Testis (tissue), 3 donors: ENCODE measurements around the gene CFAP46. TPM values are rescaled to one million over a fixed set of nuclear protein-coding genes. Genes with fewer than 3 reads are reported as not detected.
"Not testable (repeated sequence)": the region's sequence is repeated elsewhere in the genome, so short reads cannot be mapped to it uniquely, and the experiment has no call there.

Source experiments
- DNase-seq: peaks from one replicate; pipeline ENCODE4 v3.0.0-alpha.2; 2019
- H3K27ac ChIP-seq, 2 donors: fragments of 200-600 bp; sonication (generic); one replicate each; pipeline ENCODE4 v1.5.1; 2019
- H3K27me3 ChIP-seq: fragments of 200-600 bp; sonication (generic); one replicate; pipeline ENCODE4 v1.5.1; 2019
- H3K36me3 ChIP-seq: fragments of 200-600 bp; sonication (generic); one replicate; pipeline ENCODE4 v1.5.1; 2017; ENCODE audit warnings: low read depth; ENCODE audit errors: missing control alignments
- H3K4me1 ChIP-seq: fragments of 200-600 bp; sonication (generic); one replicate; pipeline ENCODE4 v1.5.1; 2019
- H3K4me3 ChIP-seq, 2 donors: fragments of 200-600 bp; sonication (generic); one replicate each; pipeline ENCODE4 v1.5.1; 2017 to 2019
- H3K9me3 ChIP-seq: fragments of 200-600 bp; sonication (generic); one replicate; pipeline ENCODE4 v1.5.1; 2017
- POLR2A ChIP-seq: fragments of 450-650 bp; IDR thresholded peaks from one replicate; pipeline ENCODE4 v1.6.1; 2017; ENCODE audit warnings: antibody characterized with exemption, mild to moderate bottlenecking, moderate library complexity
- WGBS, 2 donors: methylation state at CpG; one replicate each; pipeline ENCODE4 v1.1.5; 2018; 5-methylcytosine and 5-hydroxymethylcytosine counted together
- intact Hi-C: fragments of 100-400 bp; cut with DNase I; formaldehyde crosslinking; loops from one replicate; pipeline ENCODE4 v1.15.1; 2023; ENCODE audit warnings: low total_unique reads
- polyA plus RNA-seq: library from polyadenylated mRNA; stranded (reverse); fragments of 350-450 nt; fragmentation: Illumina TruSeq; extraction: RNeasy Lipid Tissue Mini Kit (QIAGEN cat#74804); gene quantifications from one replicate; pipeline ENCODE4 v1.2.3, GENCODE V29; 2014; ENCODE audit warnings: low read depth, low replicate concordance; ENCODE audit not compliant: insufficient read depth
- total RNA-seq, 2 donors: library from RNA; depleted of rRNA; stranded (reverse); fragments of >200 nt; gene quantifications; one replicate each; pipeline ENCODE4 v1.2.3, GENCODE V29; 2016
- TF ChIP-seq, protein P1 (sequence below), 3 experiments: fragments of 450-650 bp in 2 of 3; fragments of 200-600 bp in 1 of 3; sonication (generic) in 1 of 3; IDR thresholded peaks; one replicate each; pipeline ENCODE4 v1.5.1; 2016 to 2019; ENCODE audit warnings: antibody characterized with exemption in 3 of 3, mild to moderate bottlenecking in 2 of 3, moderate library complexity in 1 of 3

The CFAP46 gene
- total and polyA plus RNA-seq, 3 donors from 2014 or later = 36.0 to 67.6 (median 59.0) TPM

GRCh38 chr10:132904181-132904813, 38.1 kb downstream of the CFAP46 start:
- H3K4me3 ChIP-seq = no peak overlapping the region
- H3K36me3 ChIP-seq = no peaks in the 10 kb centered on the region
- no peaks in the 10 kb centered on the region for H3K9me3 ChIP-seq
- H3K4me1 ChIP-seq = no peaks in the 10 kb centered on the region
- TF ChIP-seq, protein P1, sequence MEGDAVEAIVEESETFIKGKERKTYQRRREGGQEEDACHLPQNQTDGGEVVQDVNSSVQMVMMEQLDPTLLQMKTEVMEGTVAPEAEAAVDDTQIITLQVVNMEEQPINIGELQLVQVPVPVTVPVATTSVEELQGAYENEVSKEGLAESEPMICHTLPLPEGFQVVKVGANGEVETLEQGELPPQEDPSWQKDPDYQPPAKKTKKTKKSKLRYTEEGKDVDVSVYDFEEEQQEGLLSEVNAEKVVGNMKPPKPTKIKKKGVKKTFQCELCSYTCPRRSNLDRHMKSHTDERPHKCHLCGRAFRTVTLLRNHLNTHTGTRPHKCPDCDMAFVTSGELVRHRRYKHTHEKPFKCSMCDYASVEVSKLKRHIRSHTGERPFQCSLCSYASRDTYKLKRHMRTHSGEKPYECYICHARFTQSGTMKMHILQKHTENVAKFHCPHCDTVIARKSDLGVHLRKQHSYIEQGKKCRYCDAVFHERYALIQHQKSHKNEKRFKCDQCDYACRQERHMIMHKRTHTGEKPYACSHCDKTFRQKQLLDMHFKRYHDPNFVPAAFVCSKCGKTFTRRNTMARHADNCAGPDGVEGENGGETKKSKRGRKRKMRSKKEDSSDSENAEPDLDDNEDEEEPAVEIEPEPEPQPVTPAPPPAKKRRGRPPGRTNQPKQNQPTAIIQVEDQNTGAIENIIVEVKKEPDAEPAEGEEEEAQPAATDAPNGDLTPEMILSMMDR (IDR thresholded peaks at IDR 0.05) = peak; percentile 66 to 80 (median 66)
- no peak for TF ChIP-seq POLR2A
- DNase-seq = peak; percentile 49
- 42 to 54% methylated on average over 15 of the region's 15 CpGs for whole genome bisulfite sequencing, 2 donors
- H3K27me3 ChIP-seq = no peaks in the 10 kb centered on the region
- no peak overlapping the region for H3K27ac ChIP-seq
- intact Hi-C loops = no loop called here

GRCh38 chr10:132902656-132903575, 39.5 kb downstream of the CFAP46 start:
- not testable (repeated sequence) for H3K9me3 ChIP-seq, H3K27ac ChIP-seq

GRCh38 chr10:132901351-132901750, 41.0 kb downstream of the CFAP46 start:
- DNase-seq = no peak
- TF ChIP-seq, protein P1 (IDR thresholded peaks at IDR 0.05) = no peak
- no peak for TF ChIP-seq POLR2A
- WGBS, 2 donors = 94 to 96% methylated on average over 7 of the region's 7 CpGs
- H3K27ac ChIP-seq = no peak overlapping the region
- H3K9me3 ChIP-seq = no peaks in the 10 kb centered on the region
- intact Hi-C loops = no loop called here
- H3K27me3 ChIP-seq = no peaks in the 10 kb centered on the region
- no peak overlapping the region for H3K4me3 ChIP-seq
- no peaks in the 10 kb centered on the region for H3K4me1 ChIP-seq
- no peaks in the 10 kb centered on the region for H3K36me3 ChIP-seq

More at GRCh38 chr10:132902656-132903575, 39.5 kb downstream of the CFAP46 start:
- H3K36me3 ChIP-seq, intact Hi-C loops, DNase-seq, H3K4me1 ChIP-seq, H3K4me3 ChIP-seq, H3K27me3 ChIP-seq: not testable (repeated sequence)
- 92 to 94% methylated on average over 19 of the region's 19 CpGs for WGBS, 2 donors

DNA sequence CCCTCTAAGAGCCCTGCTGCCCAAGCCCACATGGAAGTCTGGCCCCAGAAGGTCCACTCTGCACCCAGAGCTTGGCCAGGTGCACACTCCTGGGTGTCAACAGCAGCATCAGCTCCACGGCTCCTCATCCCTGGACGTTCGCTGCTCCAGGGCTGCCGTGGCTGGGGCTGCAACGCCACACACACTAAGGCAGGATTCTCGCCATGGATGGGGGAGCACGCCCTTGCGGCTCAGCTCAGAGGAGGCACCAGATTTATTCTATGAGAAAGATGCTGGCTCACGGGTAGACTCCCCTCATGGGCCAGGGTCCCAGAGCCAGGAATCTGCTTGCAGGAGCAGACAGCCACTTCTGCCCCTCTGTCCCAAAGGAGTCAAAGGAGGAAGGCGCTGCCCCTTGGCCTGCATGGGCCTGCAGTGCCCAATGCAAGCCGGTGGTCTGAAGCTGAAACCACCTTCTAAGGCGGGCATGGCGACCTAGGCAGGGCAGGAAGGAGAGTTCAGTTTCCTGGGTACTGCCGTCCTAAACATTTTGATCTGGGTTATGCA, 42.1 kb downstream of the CFAP46 start:
- Histone ChIP-seq H3K36me3 (no peaks in the 10 kb centered on the region), H3K27ac (no peak overlapping the region), H3K27me3 (no peaks in the 10 kb centered on the region), H3K9me3 (no peaks in the 10 kb centered on the region), H3K4me1 (no peaks in the 10 kb centered on the region), H3K4me3 (no peak overlapping the region)
- no peak for DNase-seq
- no peak for TF ChIP-seq POLR2A
- TF ChIP-seq, protein P1 (IDR thresholded peaks at IDR 0.05) = no peak
- intact Hi-C loops = no loop called here
- 91 to 97% methylated on average over 14 of the region's 14 CpGs for WGBS, 2 donors

DNA sequence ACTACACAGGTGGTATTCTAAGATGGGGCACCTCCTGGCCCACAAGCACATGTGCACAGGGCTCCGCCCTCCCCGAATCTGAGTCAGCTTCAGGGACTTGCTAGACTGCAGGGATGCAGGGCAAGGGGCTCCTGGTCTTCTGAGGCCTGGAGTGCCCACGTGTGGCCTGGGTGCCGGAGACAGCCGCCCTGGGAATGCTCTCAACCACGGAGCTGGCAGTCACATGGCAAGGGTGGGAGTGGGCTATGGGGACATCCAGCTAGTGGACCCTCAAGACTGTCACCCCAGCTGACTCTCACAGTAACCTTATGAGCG, 42.7 kb downstream of the CFAP46 start:
- H3K9me3 ChIP-seq = no peaks in the 10 kb centered on the region
- H3K36me3 ChIP-seq = no peaks in the 10 kb centered on the region
- no peak overlapping the region for H3K27ac ChIP-seq
- no peaks in the 10 kb centered on the region for H3K4me1 ChIP-seq
- intact Hi-C loops = no loop called here
- H3K4me3 ChIP-seq = no peak overlapping the region
- H3K27me3 ChIP-seq = no peaks in the 10 kb centered on the region
- TF ChIP-seq POLR2A = no peak
- TF ChIP-seq, protein P1 (IDR thresholded peaks at IDR 0.05) = no peak
- no peak for DNase-seq
- WGBS, 2 donors = 92 to 100% methylated on average over 4 to 7 of the region's 7 CpGs
